Liver (tissue), 3 donors: Measurements from ENCODE around the gene NKX2-4.

Source experiments
- ATF3 ChIP-seq: IDR thresholded peaks from 2 replicates; pipeline ENCODE4 v1.6.1; 2016; ENCODE audit warnings: antibody characterized with exemption
- CTCF ChIP-seq: fragments of 150-350 bp; IDR thresholded peaks from 2 replicates; pipeline ENCODE4 v1.5.1; 2017; ENCODE audit warnings: improper control_type of control experiment, low read depth, low read length; ENCODE audit not compliant: missing input control
- GABPA ChIP-seq, 2 donors: IDR thresholded peaks in 1 of 2; conservative IDR thresholded peaks in 1 of 2; 2 replicates each; pipeline ENCODE4 v1.6.1; 2016; ENCODE audit warnings: antibody characterized with exemption in 2 of 2, mild to moderate bottlenecking in 1 of 2, moderate library complexity in 1 of 2
- RAD21 ChIP-seq, 2 donors: IDR thresholded peaks; 2 replicates each; pipeline ENCODE4 v1.6.1; 2016; ENCODE audit warnings: antibody characterized with exemption in 2 of 2, mild to moderate bottlenecking in 2 of 2
- REST ChIP-seq: IDR thresholded peaks from 2 replicates; pipeline ENCODE4 v1.6.1; 2016; ENCODE audit warnings: antibody characterized with exemption, mild to moderate bottlenecking
- YY1 ChIP-seq: IDR thresholded peaks from 2 replicates; pipeline ENCODE4 v1.6.1; 2016; ENCODE audit warnings: antibody characterized with exemption, mild to moderate bottlenecking
- donor health status: healthy.
- donor health status: healthy.

GRCh38 chr20:21384308-21384892, 12.9 kb downstream of the NKX2-4 start:
- TF ChIP-seq CTCF (no peak), GABPA (IDR thresholded peaks at IDR 0.05 in 1 of 2, conservative IDR thresholded peaks at IDR 0.05 in 1 of 2) (no peak), ATF3 (no peak), YY1 (no peak), REST (no peak), RAD21 (IDR thresholded peaks at IDR 0.05) (no peak)
